HepG2 (cell line): Measurements from ENCODE around the gene GPLD1. TPM values are rescaled to one million over a fixed set of nuclear protein-coding genes. Genes with fewer than 3 reads are reported as not detected.

ENCODE experiments used
- CBFB ChIP-seq: sonication (generic); formaldehyde crosslinking; IDR thresholded peaks from 2 replicates; pipeline ENCODE4 v1.4.0; 2020; ENCODE audit warnings: missing genetic modification reagents
- CENPBD1 ChIP-seq: sonication (generic); formaldehyde crosslinking; IDR thresholded peaks from 2 replicates; pipeline ENCODE4 v1.8.0; 2022; ENCODE audit warnings: missing genetic modification reagents, low read depth, mild to moderate bottlenecking, borderline replicate concordance
- GLI4 ChIP-seq: sonication (generic); formaldehyde crosslinking; IDR thresholded peaks from 2 replicates; pipeline ENCODE4 v1.5.1; 2020; ENCODE audit warnings: missing genetic modification reagents, mild to moderate bottlenecking, moderate library complexity, borderline replicate concordance
- JUN ChIP-seq: sonication (generic); formaldehyde crosslinking; IDR thresholded peaks from 2 replicates; pipeline ENCODE4 v1.4.0; 2020; ENCODE audit warnings: mild to moderate bottlenecking, missing genetic modification reagents
- KLF13 ChIP-seq: sonication (generic); formaldehyde crosslinking; IDR thresholded peaks from 2 replicates; pipeline ENCODE4 v1.4.0; 2020; ENCODE audit warnings: mild to moderate bottlenecking, missing genetic modification reagents
- MLXIP ChIP-seq: sonication (generic); formaldehyde crosslinking; IDR thresholded peaks from 2 replicates; pipeline ENCODE4 v1.9.0; 2021; ENCODE audit warnings: missing genetic modification reagents, borderline replicate concordance
- SCMH1 ChIP-seq: sonication (generic); formaldehyde crosslinking; IDR thresholded peaks from 2 replicates; pipeline ENCODE4 v1.9.0; 2021; ENCODE audit warnings: missing genetic modification reagents, mild to moderate bottlenecking, borderline replicate concordance
- TFE3 ChIP-seq: IDR thresholded peaks from 2 replicates; pipeline ENCODE4 v1.6.1; 2016
- TOE1 ChIP-seq: sonication (generic); formaldehyde crosslinking; IDR thresholded peaks from 2 replicates; pipeline ENCODE4 v1.4.0; 2020; ENCODE audit warnings: mild to moderate bottlenecking, missing genetic modification reagents
- ZBTB42 ChIP-seq: sonication (generic); formaldehyde crosslinking; IDR thresholded peaks from 2 replicates; pipeline ENCODE4 v1.5.0; 2020; ENCODE audit warnings: mild to moderate bottlenecking, missing genetic modification reagents
- ZNF143 ChIP-seq: sonication (generic); formaldehyde crosslinking; IDR thresholded peaks from 2 replicates; pipeline ENCODE4 v1.4.0; 2020; ENCODE audit warnings: missing genetic modification reagents
- ZNF205 ChIP-seq: IDR thresholded peaks from 2 replicates; pipeline ENCODE4 v1.6.1; 2018; ENCODE audit warnings: missing biosample characterization, missing genetic modification reagents
- ZNF274 ChIP-seq: sonication (generic); formaldehyde crosslinking; IDR thresholded peaks from 2 replicates; pipeline ENCODE4 v1.5.1; 2020; ENCODE audit warnings: mild to moderate bottlenecking, missing genetic modification reagents
- ZNF432 ChIP-seq: sonication (generic); formaldehyde crosslinking; IDR thresholded peaks from 2 replicates; pipeline ENCODE4 v1.5.0; 2020; ENCODE audit warnings: missing genetic modification reagents, mild to moderate bottlenecking, borderline replicate concordance
- ZNF543 ChIP-seq: sonication (generic); formaldehyde crosslinking; IDR thresholded peaks from 2 replicates; pipeline ENCODE4 v1.4.0; 2020; ENCODE audit warnings: mild to moderate bottlenecking, missing genetic modification reagents
- ZNF557 ChIP-seq: sonication (generic); formaldehyde crosslinking; IDR thresholded peaks from 2 replicates; pipeline ENCODE4 v1.4.0; 2020; ENCODE audit warnings: missing genetic modification reagents
- ZNF570 ChIP-seq: sonication (generic); formaldehyde crosslinking; IDR thresholded peaks from 2 replicates; pipeline ENCODE4 v1.4.0; 2020; ENCODE audit warnings: mild to moderate bottlenecking, missing genetic modification reagents, borderline replicate concordance
- ZNF619 ChIP-seq: sonication (generic); formaldehyde crosslinking; IDR thresholded peaks from 2 replicates; pipeline ENCODE4 v1.4.0; 2020; ENCODE audit warnings: mild to moderate bottlenecking, missing genetic modification reagents
- ZSCAN21 ChIP-seq: sonication (generic); formaldehyde crosslinking; IDR thresholded peaks from 2 replicates; pipeline ENCODE4 v1.8.0; 2022; ENCODE audit warnings: mild to moderate bottlenecking, missing genetic modification reagents, moderate library complexity, borderline replicate concordance
- polyA plus RNA-seq, 8 experiments: library from polyadenylated mRNA; depleted of rRNA in 3 of 8; stranded (reverse) in 7 of 8; unstranded in 1 of 8; fragments of >200 nt; fragmentation: Illumina TruSeq in 4 of 8; extraction: Trizol in 4 of 8; gene quantifications; 2 replicates each; pipeline versions ENCODE4 v1.2.1 to v1.2.3, GENCODE V29; 2011 to 2016; ENCODE audit warnings: low read depth in 4 of 8, missing spikeins in 1 of 8, mixed read lengths in 1 of 8; ENCODE audit not compliant: insufficient read depth in 1 of 8
- total RNA-seq, 5 experiments: library from RNA; depleted of rRNA; stranded (reverse); fragments of >200 nt; fragmentation: Illumina TruSeq; extraction: Trizol; gene quantifications; 2 replicates each; pipeline ENCODE4 v1.2.3, GENCODE V29; 2016; ENCODE audit warnings: low read depth in 1 of 5
- TF ChIP-seq, protein P1 (sequence below): IDR thresholded peaks from 2 replicates; pipeline ENCODE4 v1.6.1; 2018; ENCODE audit warnings: missing genetic modification reagents, mild to moderate bottlenecking, missing compliant biosample characterization
- TF ChIP-seq, protein P2 (sequence below): sonication (generic); formaldehyde crosslinking; conservative IDR thresholded peaks from 2 replicates; pipeline ENCODE4 v1.4.0; 2020; ENCODE audit warnings: missing genetic modification reagents
- TF ChIP-seq, protein P3 (sequence below): sonication (generic); formaldehyde crosslinking; IDR thresholded peaks from 2 replicates; pipeline ENCODE4 v1.4.0; 2020; ENCODE audit warnings: mild to moderate bottlenecking, low read depth, missing genetic modification reagents

The GPLD1 gene
- total and polyA plus RNA-seq, 2 of the 13 experiments (the other 11 are each of a cell fraction or from before 2014, with no cell fraction given) = 6.2 to 7.6 TPM

GRCh38 chr6:24504649-24505586 is 15.5 kb upstream of the GPLD1 start (continued):
- TF ChIP-seq ZSCAN21 (CRISPR knock-in tag) (no peak), MLXIP (CRISPR knock-in tag) (no peak), ZNF143 (CRISPR knock-in tag) (peak; percentile 80), ZNF205 (CRISPR knock-in tag) (peak; percentile 64), ZNF432 (CRISPR knock-in tag) (no peak), CENPBD1 (CRISPR knock-in tag) (no peak), SCMH1 (no peak), ZBTB42 (CRISPR knock-in tag) (no peak), TOE1 (CRISPR knock-in tag) (no peak), JUN (CRISPR knock-in tag) (no peak), ZNF274 (no peak), ZNF543 (CRISPR knock-in tag) (no peak), KLF13 (CRISPR knock-in tag) (no peak), TFE3 (CRISPR knock-in tag) (no peak), CBFB (no peak), ZNF557 (CRISPR knock-in tag) (no peak), ZNF619 (CRISPR knock-in tag) (0 out of 2 replicates have a peak, but pooled peaks have one; percentile 64), GLI4 (CRISPR knock-in tag) (no peak), ZNF570 (CRISPR knock-in tag) (no peak)
- TF ChIP-seq, protein P1, sequence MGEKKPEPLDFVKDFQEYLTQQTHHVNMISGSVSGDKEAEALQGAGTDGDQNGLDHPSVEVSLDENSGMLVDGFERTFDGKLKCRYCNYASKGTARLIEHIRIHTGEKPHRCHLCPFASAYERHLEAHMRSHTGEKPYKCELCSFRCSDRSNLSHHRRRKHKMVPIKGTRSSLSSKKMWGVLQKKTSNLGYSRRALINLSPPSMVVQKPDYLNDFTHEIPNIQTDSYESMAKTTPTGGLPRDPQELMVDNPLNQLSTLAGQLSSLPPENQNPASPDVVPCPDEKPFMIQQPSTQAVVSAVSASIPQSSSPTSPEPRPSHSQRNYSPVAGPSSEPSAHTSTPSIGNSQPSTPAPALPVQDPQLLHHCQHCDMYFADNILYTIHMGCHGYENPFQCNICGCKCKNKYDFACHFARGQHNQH (CRISPR knock-in tag) = peak; percentile 91
- TF ChIP-seq, protein P2, sequence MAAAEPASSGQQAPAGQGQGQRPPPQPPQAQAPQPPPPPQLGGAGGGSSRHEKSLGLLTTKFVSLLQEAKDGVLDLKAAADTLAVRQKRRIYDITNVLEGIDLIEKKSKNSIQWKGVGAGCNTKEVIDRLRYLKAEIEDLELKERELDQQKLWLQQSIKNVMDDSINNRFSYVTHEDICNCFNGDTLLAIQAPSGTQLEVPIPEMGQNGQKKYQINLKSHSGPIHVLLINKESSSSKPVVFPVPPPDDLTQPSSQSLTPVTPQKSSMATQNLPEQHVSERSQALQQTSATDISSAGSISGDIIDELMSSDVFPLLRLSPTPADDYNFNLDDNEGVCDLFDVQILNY (CRISPR knock-in tag) = no peak
- TF ChIP-seq, protein P3, sequence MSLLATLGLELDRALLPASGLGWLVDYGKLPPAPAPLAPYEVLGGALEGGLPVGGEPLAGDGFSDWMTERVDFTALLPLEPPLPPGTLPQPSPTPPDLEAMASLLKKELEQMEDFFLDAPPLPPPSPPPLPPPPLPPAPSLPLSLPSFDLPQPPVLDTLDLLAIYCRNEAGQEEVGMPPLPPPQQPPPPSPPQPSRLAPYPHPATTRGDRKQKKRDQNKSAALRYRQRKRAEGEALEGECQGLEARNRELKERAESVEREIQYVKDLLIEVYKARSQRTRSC (CRISPR knock-in tag) = no peak
